ENCODE data around the gene WARS2.
A peak's percentile ranks its signal among the peaks of the same experiment; 100 is the strongest.

WARS2 gene

DNA sequence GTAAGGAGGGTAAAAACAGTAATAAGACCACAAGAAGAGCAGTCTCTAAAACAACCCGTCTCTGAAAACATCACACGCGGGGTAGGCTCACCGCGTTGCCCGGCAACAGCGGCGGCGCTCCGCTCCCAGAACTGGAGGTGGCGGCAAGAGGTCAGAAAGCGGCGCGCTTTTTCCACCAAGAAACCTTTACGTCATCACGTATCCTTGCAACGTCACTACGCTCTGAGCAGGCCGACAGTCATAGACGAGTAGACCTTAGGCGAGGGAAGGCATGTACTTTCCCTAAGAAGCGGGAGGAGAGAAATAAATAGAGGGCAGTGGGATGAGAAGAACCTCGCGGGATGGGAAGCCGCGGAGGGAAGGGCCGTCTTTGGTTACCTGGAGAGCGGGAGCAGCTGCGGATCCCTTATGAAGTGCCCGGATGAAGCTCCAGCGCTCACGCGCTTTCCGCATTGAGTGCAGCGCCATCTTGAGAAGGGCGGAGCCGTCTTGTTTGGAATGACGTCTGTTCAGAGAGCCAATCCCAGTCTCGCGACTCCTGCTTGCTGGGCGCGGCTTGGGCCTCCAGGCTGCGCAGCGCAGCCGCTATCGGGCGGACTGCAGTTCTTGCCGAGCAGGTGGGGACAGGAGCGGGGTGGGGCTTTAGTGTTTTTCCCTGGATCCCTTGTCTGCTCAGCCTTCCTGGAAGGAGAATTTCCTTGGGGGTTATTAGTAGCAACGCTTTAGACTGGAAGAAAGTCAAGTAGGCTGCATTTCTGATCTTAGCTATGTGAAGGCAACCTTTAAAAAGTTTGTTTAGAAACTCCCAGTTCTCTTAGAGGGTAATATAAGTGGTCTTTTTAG is at the start of gene WARS2:
Gene WARS2 (minus strand): TSS at position 477 of the 843 bp plus-strand sequence. CDS start 9 bp downstream, at position 468.
- CTCF ChIA-PET, result interaction anchor here (0.7 to 1.6 kb wide), 3 partner anchors 9 to 38 kb away, joined by 3 to 6 read pairs (median 3); no protein-coding TSS in a partner anchor
- TF ChIP-seq, protein P1, sequence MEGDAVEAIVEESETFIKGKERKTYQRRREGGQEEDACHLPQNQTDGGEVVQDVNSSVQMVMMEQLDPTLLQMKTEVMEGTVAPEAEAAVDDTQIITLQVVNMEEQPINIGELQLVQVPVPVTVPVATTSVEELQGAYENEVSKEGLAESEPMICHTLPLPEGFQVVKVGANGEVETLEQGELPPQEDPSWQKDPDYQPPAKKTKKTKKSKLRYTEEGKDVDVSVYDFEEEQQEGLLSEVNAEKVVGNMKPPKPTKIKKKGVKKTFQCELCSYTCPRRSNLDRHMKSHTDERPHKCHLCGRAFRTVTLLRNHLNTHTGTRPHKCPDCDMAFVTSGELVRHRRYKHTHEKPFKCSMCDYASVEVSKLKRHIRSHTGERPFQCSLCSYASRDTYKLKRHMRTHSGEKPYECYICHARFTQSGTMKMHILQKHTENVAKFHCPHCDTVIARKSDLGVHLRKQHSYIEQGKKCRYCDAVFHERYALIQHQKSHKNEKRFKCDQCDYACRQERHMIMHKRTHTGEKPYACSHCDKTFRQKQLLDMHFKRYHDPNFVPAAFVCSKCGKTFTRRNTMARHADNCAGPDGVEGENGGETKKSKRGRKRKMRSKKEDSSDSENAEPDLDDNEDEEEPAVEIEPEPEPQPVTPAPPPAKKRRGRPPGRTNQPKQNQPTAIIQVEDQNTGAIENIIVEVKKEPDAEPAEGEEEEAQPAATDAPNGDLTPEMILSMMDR (IDR thresholded peaks at IDR 0.05; ENCODE audit: insufficient read depth, low read length, missing control alignments), result peak; percentile 14
- peak within 1 kb of the TSS; percentile 73 for H3K4me3 ChIP-seq (ENCODE audit: low read depth, low read length)
- POLR2A ChIA-PET, result interaction anchor here (0.7 to 1.3 kb wide), 4 partner anchors 19 to 158 kb away, joined by 3 to 5 read pairs (median 3); no protein-coding TSS in a partner anchor
- DNase-seq (ENCODE audit: low read depth, low spot score), result peak; percentile 89

- TF ChIP-seq, protein P1 (IDR thresholded peaks at IDR 0.05; ENCODE audit: insufficient read depth, low read length, missing control alignments), result no peak
- DNase-seq (ENCODE audit: low read depth, low spot score), result no peak
- ChIA-PET POLR2A (no interaction called here), CTCF (no interaction called here)
- H3K4me3 ChIP-seq (ENCODE audit: low read depth, low read length), result no peak overlapping the region
Observed at GRCh38 chr1:119188926-119189325, 48.5 kb upstream of the WARS2 start.

DNA sequence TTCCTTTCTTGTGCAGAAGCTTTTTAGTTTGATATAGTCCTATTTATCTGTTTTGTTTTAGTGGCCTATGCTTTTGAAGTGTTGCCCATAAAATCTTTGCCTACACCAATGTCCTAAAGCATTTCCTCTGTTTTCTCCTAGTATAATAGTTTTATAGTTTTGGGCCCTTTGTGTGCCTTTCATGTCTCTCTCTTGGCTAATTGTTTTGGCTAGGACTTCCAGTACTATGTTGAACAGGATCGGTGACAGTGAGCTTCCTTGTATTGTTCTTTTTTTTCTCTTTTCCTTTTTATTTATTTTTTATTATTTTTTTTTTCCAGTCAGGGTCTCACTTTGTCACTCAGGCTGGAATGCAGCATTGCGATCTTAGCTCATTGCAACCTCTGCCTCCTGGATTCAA is 47.0 kb upstream of the WARS2 start:
- CTCF ChIA-PET, result interaction anchor here (1.2 kb wide), 1 partner anchor 89 kb away, joined by 3 read pairs; no protein-coding TSS in a partner anchor
- no peak for DNase-seq (ENCODE audit: low read depth, low spot score)
- TF ChIP-seq, protein P1 (IDR thresholded peaks at IDR 0.05; ENCODE audit: insufficient read depth, low read length, missing control alignments), result no peak
- POLR2A ChIA-PET, result no interaction called here
- no peak overlapping the region for H3K4me3 ChIP-seq (ENCODE audit: low read depth, low read length)

DNA sequence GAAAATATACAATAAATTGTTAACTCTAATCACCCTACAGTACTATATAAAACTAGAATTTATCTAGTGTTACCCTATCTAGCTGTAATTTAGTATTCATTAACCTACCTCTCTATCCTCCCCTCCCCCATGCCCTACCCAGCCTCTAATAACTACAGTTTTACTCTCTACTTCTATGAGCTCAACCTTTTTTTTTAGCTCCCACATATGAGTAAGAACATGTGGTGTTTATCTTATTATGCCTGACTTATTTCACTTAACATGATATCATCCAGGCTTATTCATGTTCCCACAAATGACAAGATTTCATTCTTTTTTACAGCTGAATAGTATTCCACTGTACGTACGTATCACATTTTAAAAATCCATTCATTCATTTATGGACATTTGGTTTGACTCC is 46.0 kb upstream of the WARS2 start:
- ChIA-PET CTCF (interaction anchor here (1.2 kb wide), 1 partner anchor 90 kb away, joined by 3 read pairs; no protein-coding TSS in a partner anchor), POLR2A (no interaction called here)
- H3K4me3 ChIP-seq (ENCODE audit: low read depth, low read length), result no peak overlapping the region
- TF ChIP-seq, protein P1 (IDR thresholded peaks at IDR 0.05; ENCODE audit: insufficient read depth, low read length, missing control alignments), result no peak
- DNase-seq (ENCODE audit: low read depth, low spot score), result no peak

DNA sequence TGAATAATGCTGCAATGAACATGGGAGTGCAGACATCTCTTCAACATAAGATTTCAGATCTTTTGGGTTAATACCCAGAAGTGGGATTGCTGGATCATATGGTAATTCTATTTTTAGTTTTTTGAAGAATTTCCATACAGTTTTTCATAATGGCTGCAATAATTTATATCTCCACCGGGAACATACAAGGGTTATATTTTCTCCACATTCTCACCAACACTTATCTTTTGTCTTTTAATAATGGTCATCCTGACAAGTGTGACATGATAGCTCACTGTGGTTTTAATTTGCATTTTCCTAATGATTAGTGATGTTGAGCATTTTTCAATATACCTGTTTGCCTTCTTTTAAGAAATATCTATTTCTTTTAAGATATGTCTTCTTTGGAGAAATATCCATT is 44.5 kb upstream of the WARS2 start:
- POLR2A ChIA-PET, result no interaction called here
- TF ChIP-seq, protein P1 (IDR thresholded peaks at IDR 0.05; ENCODE audit: insufficient read depth, low read length, missing control alignments), result no peak
- DNase-seq (ENCODE audit: low read depth, low spot score), result no peak
- H3K4me3 ChIP-seq (ENCODE audit: low read depth, low read length), result no peak overlapping the region
- CTCF ChIA-PET, result no interaction called here

DNA sequence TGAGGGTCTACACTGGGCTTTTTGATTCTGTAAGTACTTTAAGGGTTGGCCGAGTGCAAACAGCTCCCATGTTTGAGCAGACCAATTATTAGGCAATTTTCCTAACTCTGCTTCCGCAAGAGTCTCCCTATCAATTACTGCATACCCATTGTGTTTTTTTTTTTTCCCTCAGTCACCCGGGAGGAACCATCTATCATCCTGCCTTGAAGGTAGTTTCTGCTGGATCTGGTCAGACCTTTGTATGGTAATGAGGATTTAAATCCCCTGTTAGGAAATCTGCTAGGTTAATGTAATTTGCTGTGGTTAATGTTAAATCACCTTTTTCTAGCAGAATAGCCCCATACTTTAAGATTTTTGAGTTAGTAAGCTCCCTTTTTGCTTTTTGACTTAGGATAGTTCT is 40.8 kb upstream of the WARS2 start:
- no peak for DNase-seq (ENCODE audit: low read depth, low spot score)
- H3K4me3 ChIP-seq (ENCODE audit: low read depth, low read length), result no peak overlapping the region
- TF ChIP-seq, protein P1 (IDR thresholded peaks at IDR 0.05; ENCODE audit: insufficient read depth, low read length, missing control alignments), result no peak
- CTCF ChIA-PET, result no interaction called here
- POLR2A ChIA-PET, result no interaction called here
